ENCODE results near the gene RNASE8. TPM values are rescaled to one million over a fixed set of nuclear protein-coding genes. Genes with fewer than 3 reads are reported as not detected.

The RNASE8 gene
- total and polyA plus RNA-seq, 10 of the 15 experiments (the other 5 are each of a cell fraction or from before 2014, with no cell fraction given) = not detected

GRCh38 chr14:21104448-21105060, 46.9 kb downstream of the RNASE8 start (continued):
- TF ChIP-seq YY1 (IDR thresholded peaks at IDR 0.05; ENCODE audit: low read depth, low read length) (peak; percentile 45; the same call in 1 of the 2 replicates), SMC3 (IDR thresholded peaks at IDR 0.05; ENCODE audit: borderline replicate concordance, low read length) (peak; percentile 78), NR2F1 (conservative IDR thresholded peaks at IDR 0.05) (0 out of 2 replicates have a peak, but pooled peaks have one; percentile 79), ASH2L (IDR thresholded peaks at IDR 0.05; ENCODE audit: borderline replicate concordance, low read depth) (no peak), BHLHE40 (IDR thresholded peaks at IDR 0.05; ENCODE audit: borderline replicate concordance in 1 of 2, low read depth in 2 of 2, low read length in 1 of 2) (0 out of 4 replicates have a peak, but pooled peaks of 1 of the 2 experiments have one; percentile 35), PRDM15 (CRISPR knock-in tag; IDR thresholded peaks at IDR 0.05) (no peak), E4F1 (IDR thresholded peaks at IDR 0.05; ENCODE audit: borderline replicate concordance, partially characterized antibody) (no peak), E2F4 (IDR thresholded peaks at IDR 0.05; ENCODE audit: low read depth, low read length) (no peak), RAD21 (IDR thresholded peaks at IDR 0.05; ENCODE audit: insufficient read depth, low read depth, low read length) (peak; percentile 81), TCF7 (IDR thresholded peaks at IDR 0.05; ENCODE audit: borderline replicate concordance) (peak; percentile 1; the same call in 1 of the 2 replicates), ESRRA (IDR thresholded peaks at IDR 0.05; ENCODE audit: low read length) (peak; percentile 46; the same call in 1 of the 2 replicates), SMARCA5 (IDR thresholded peaks at IDR 0.05) (peak; percentile 78), IKZF2 (IDR thresholded peaks at IDR 0.05) (peak; percentile 64 to 74; a peak in 3 of 4 replicates), WRNIP1 (IDR thresholded peaks at IDR 0.05; ENCODE audit: borderline replicate concordance, low read depth, low read length) (0 out of 2 replicates have a peak, but pooled peaks have one; percentile 91), KLF5 (IDR thresholded peaks at IDR 0.05; ENCODE audit: partially characterized antibody) (no peak), CEBPB (IDR thresholded peaks at IDR 0.05; ENCODE audit: borderline replicate concordance in 1 of 2, low read depth in 2 of 2, low read length in 2 of 2) (no peak), STAT3 (IDR thresholded peaks at IDR 0.05; ENCODE audit: low read depth, low read length) (no peak), CHD1 (IDR thresholded peaks at IDR 0.05; ENCODE audit: low read depth, low read length) (peak; percentile 70; the same call in 1 of the 2 replicates)

Data from GM12878 (cell line).